Activated T-cell treated with anti-CD3 and anti-CD28 coated beads, Interleukin-2, amount 50 U/mL, for 4 hours (primary cell): ENCODE measurements around the gene TPM2. TPM values are rescaled to one million over a fixed set of nuclear protein-coding genes. Genes with fewer than 3 reads are reported as not detected.

Source experiments
- ATAC-seq, 2 donors: fragments of 200-7000 bp; cut with Tn5 transposase; one replicate each; pipeline ENCODE4 v1.10.0; 2021
- DNase-seq: peaks from one replicate; pipeline ENCODE4 v3.0.0-alpha.2; 2020
- H3K27me3 Mint-ChIP-seq: one replicate; pipeline ENCODE4 v1.8.0; 2021; ENCODE audit warnings: low read depth, mixed read lengths
- H3K36me3 Mint-ChIP-seq: one replicate; pipeline ENCODE4 v1.8.0; 2022; ENCODE audit warnings: mixed read lengths; ENCODE audit not compliant: insufficient read depth
- H3K4me1 Mint-ChIP-seq: one replicate; pipeline ENCODE4 v1.8.0; 2021; ENCODE audit warnings: low read depth, mixed read lengths
- H3K4me3 Mint-ChIP-seq: one replicate; pipeline ENCODE4 v1.8.0; 2021; ENCODE audit warnings: mild to moderate bottlenecking, moderate library complexity, mixed read lengths
- H3K9me3 Mint-ChIP-seq: one replicate; pipeline ENCODE4 v1.8.0; 2021; ENCODE audit warnings: mixed read lengths
- total RNA-seq, 3 donors: library from RNA; stranded (reverse); gene quantifications; one replicate each; pipeline ENCODE4 v1.2.1, GENCODE V29; 2021

TPM2 gene
- total RNA-seq, 3 donors from 2014 or later = 1.6 to 2.2 (median 2.2) TPM

- ATAC-seq (no peak), DNase-seq (no peak)
- Mint-ChIP-seq H3K27me3 (no peaks in the 10 kb centered on the region), H3K4me1 (peaks cover 11% of the 10 kb centered on the region), H3K4me3 (no peak overlapping the region), H3K9me3 (no peaks in the 10 kb centered on the region), H3K36me3 (peaks cover 21% of the 10 kb centered on the region)
Observed at GRCh38 chr9:35728041-35728971, 38.6 kb upstream of the TPM2 start.

- Mint-ChIP-seq H3K27me3 (no peaks in the 10 kb centered on the region), H3K4me3 (peak overlapping the region; percentile 9), H3K4me1 (peaks cover 5% of the 10 kb centered on the region), H3K36me3 (peaks cover 24% of the 10 kb centered on the region), H3K9me3 (no peaks in the 10 kb centered on the region)
- ATAC-seq = no peak
- no peak for DNase-seq
Observed at GRCh38 chr9:35727676-35728040, 37.9 kb upstream of the TPM2 start.

- ATAC-seq (peak; percentile 32 to 35), DNase-seq (peak; percentile 28)
- Mint-ChIP-seq H3K9me3 (no peaks in the 10 kb centered on the region), H3K36me3 (peaks cover 30% of the 10 kb centered on the region), H3K4me3 (peak overlapping the region; percentile 40), H3K4me1 (peaks cover 4% of the 10 kb centered on the region), H3K27me3 (no peaks in the 10 kb centered on the region)
Observed at GRCh38 chr9:35726931-35727330, 37.2 kb upstream of the TPM2 start.

- ATAC-seq (no peak), DNase-seq (no peak)
- Mint-ChIP-seq H3K4me3 (no peak overlapping the region), H3K36me3 (peaks cover 41% of the 10 kb centered on the region), H3K9me3 (no peaks in the 10 kb centered on the region), H3K4me1 (peaks cover 4% of the 10 kb centered on the region), H3K27me3 (no peaks in the 10 kb centered on the region)
Observed at GRCh38 chr9:35725362-35725761, 35.6 kb upstream of the TPM2 start.

- Mint-ChIP-seq H3K36me3 (peaks cover 51% of the 10 kb centered on the region), H3K4me3 (no peak overlapping the region), H3K9me3 (no peaks in the 10 kb centered on the region), H3K4me1 (peaks cover 4% of the 10 kb centered on the region), H3K27me3 (no peaks in the 10 kb centered on the region)
- no peak for ATAC-seq
- DNase-seq = no peak
Observed at GRCh38 chr9:35723908-35724307, 34.2 kb upstream of the TPM2 start.

- DNase-seq (no peak), ATAC-seq (no peak)
- H3K27me3 Mint-ChIP-seq = no peaks in the 10 kb centered on the region
- H3K9me3 Mint-ChIP-seq = no peaks in the 10 kb centered on the region
- peaks cover 4% of the 10 kb centered on the region for H3K4me1 Mint-ChIP-seq
- H3K36me3 Mint-ChIP-seq = peaks cover 53% of the 10 kb centered on the region
- H3K4me3 Mint-ChIP-seq = no peak overlapping the region
Observed at GRCh38 chr9:35723426-35723825, 33.7 kb upstream of the TPM2 start.

- H3K36me3 Mint-ChIP-seq = peaks cover 74% of the 10 kb centered on the region
- H3K27me3 Mint-ChIP-seq = no peaks in the 10 kb centered on the region
- no peak for DNase-seq
- ATAC-seq = no peak
- no peaks in the 10 kb centered on the region for H3K9me3 Mint-ChIP-seq
- H3K4me1 Mint-ChIP-seq = peaks cover 1% of the 10 kb centered on the region
- H3K4me3 Mint-ChIP-seq = no peak overlapping the region
Observed at GRCh38 chr9:35719546-35719945, 29.8 kb upstream of the TPM2 start.

- ATAC-seq (no peak), DNase-seq (no peak)
- no peaks in the 10 kb centered on the region for H3K27me3 Mint-ChIP-seq
- no peaks in the 10 kb centered on the region for H3K9me3 Mint-ChIP-seq
- no peak overlapping the region for H3K4me3 Mint-ChIP-seq
- H3K4me1 Mint-ChIP-seq = no peaks in the 10 kb centered on the region
- peaks cover 72% of the 10 kb centered on the region for H3K36me3 Mint-ChIP-seq
Observed at GRCh38 chr9:35718721-35719511, 29.2 kb upstream of the TPM2 start.

- Mint-ChIP-seq H3K9me3 (no peaks in the 10 kb centered on the region), H3K36me3 (peaks cover 60% of the 10 kb centered on the region)
Observed at GRCh38 chr9:35717132-35717870, 27.6 kb upstream of the TPM2 start.

GRCh38 chr9:35716230-35716629 is 26.5 kb upstream of the TPM2 start:
- H3K9me3 Mint-ChIP-seq = no peaks in the 10 kb centered on the region
- no peak for DNase-seq
- no peaks in the 10 kb centered on the region for H3K27me3 Mint-ChIP-seq
- peaks cover 3% of the 10 kb centered on the region for H3K4me1 Mint-ChIP-seq
- ATAC-seq = no peak
- peaks cover 59% of the 10 kb centered on the region for H3K36me3 Mint-ChIP-seq
- H3K4me3 Mint-ChIP-seq = no peak overlapping the region

More at GRCh38 chr9:35717132-35717870, 27.6 kb upstream of the TPM2 start:
- Mint-ChIP-seq H3K4me3 (no peak overlapping the region), H3K27me3 (no peaks in the 10 kb centered on the region), H3K4me1 (no peaks in the 10 kb centered on the region)
- no peak for DNase-seq
- ATAC-seq = no peak

- DNase-seq = no peak
- no peaks in the 10 kb centered on the region for H3K27me3 Mint-ChIP-seq
- peaks cover 3% of the 10 kb centered on the region for H3K4me1 Mint-ChIP-seq
- no peak overlapping the region for H3K4me3 Mint-ChIP-seq
- no peak for ATAC-seq
- no peaks in the 10 kb centered on the region for H3K9me3 Mint-ChIP-seq
- H3K36me3 Mint-ChIP-seq = peaks cover 64% of the 10 kb centered on the region
Observed at GRCh38 chr9:35714579-35715252, 25.0 kb upstream of the TPM2 start.

GRCh38 chr9:35714123-35714522 is 24.4 kb upstream of the TPM2 start:
- Mint-ChIP-seq H3K9me3 (no peaks in the 10 kb centered on the region), H3K36me3 (peaks cover 61% of the 10 kb centered on the region)

GRCh38 chr9:35713578-35713977 is 23.9 kb upstream of the TPM2 start:
- Mint-ChIP-seq H3K36me3 (peaks cover 60% of the 10 kb centered on the region), H3K4me3 (no peak overlapping the region), H3K9me3 (no peaks in the 10 kb centered on the region), H3K27me3 (no peaks in the 10 kb centered on the region), H3K4me1 (peaks cover 3% of the 10 kb centered on the region)
- ATAC-seq = no peak
- no peak for DNase-seq

More at GRCh38 chr9:35714123-35714522, 24.4 kb upstream of the TPM2 start:
- ATAC-seq (no peak), DNase-seq (no peak)
- Mint-ChIP-seq H3K4me1 (peaks cover 3% of the 10 kb centered on the region), H3K27me3 (no peaks in the 10 kb centered on the region), H3K4me3 (no peak overlapping the region)
